Measurements from ENCODE around the gene RHOV.

Gene RHOV

GRCh38 chr15:40857601-40858341 is 16.3 kb downstream of the RHOV start:
- TF ChIP-seq CTCF (IDR thresholded peaks at IDR 0.05; ENCODE audit: low read depth, low read length): peak; percentile 100
- DNase-seq (ENCODE audit: extremely low read depth, low read depth): no peak

GRCh38 chr15:40856746-40857145 is 17.3 kb downstream of the RHOV start:
- no peak for TF ChIP-seq CTCF (IDR thresholded peaks at IDR 0.05; ENCODE audit: low read depth, low read length)
- no peak for DNase-seq (ENCODE audit: extremely low read depth, low read depth)

GRCh38 chr15:40855706-40856234 is 18.3 kb downstream of the RHOV start:
- TF ChIP-seq CTCF (IDR thresholded peaks at IDR 0.05; ENCODE audit: low read depth, low read length): no peak
- no peak for DNase-seq (ENCODE audit: extremely low read depth, low read depth)

- TF ChIP-seq CTCF (IDR thresholded peaks at IDR 0.05; ENCODE audit: low read depth, low read length): no peak
- DNase-seq (ENCODE audit: extremely low read depth, low read depth): no peak
These were observed 19.9 kb downstream of the RHOV start for GRCh38 chr15:40854161-40854560.

GRCh38 chr15:40853241-40853890 is 20.7 kb downstream of the RHOV start:
- DNase-seq (ENCODE audit: extremely low read depth, low read depth): no peak
- TF ChIP-seq CTCF (IDR thresholded peaks at IDR 0.05; ENCODE audit: low read depth, low read length): no peak

- no peak for DNase-seq (ENCODE audit: extremely low read depth, low read depth)
- TF ChIP-seq CTCF (IDR thresholded peaks at IDR 0.05; ENCODE audit: low read depth, low read length): no peak
These were observed 21.5 kb downstream of the RHOV start for GRCh38 chr15:40852529-40852928.

- TF ChIP-seq CTCF (IDR thresholded peaks at IDR 0.05; ENCODE audit: low read depth, low read length): no peak
- no peak for DNase-seq (ENCODE audit: extremely low read depth, low read depth)
These were observed 23.4 kb downstream of the RHOV start for GRCh38 chr15:40850576-40851112.

All from AG09319 (cell line).